Ureter (tissue), 1 donor: Measurements from ENCODE around the gene ANO10. TPM values are rescaled to one million over a fixed set of nuclear protein-coding genes. Genes with fewer than 3 reads are reported as not detected.

Source experiments
- DNase-seq: peaks from one replicate; pipeline ENCODE4 v3.0.0-alpha.2; 2020; ENCODE audit warnings: low spot score
- total RNA-seq: library from RNA; stranded (reverse); gene quantifications from one replicate; pipeline ENCODE4 v1.2.4, GENCODE V29; 2023
- donor health status: DM: yes; HTN: yes; CAD: no.

The ANO10 gene
- total RNA-seq, 1 donor from 2014 or later: 38.0 TPM

DNA sequence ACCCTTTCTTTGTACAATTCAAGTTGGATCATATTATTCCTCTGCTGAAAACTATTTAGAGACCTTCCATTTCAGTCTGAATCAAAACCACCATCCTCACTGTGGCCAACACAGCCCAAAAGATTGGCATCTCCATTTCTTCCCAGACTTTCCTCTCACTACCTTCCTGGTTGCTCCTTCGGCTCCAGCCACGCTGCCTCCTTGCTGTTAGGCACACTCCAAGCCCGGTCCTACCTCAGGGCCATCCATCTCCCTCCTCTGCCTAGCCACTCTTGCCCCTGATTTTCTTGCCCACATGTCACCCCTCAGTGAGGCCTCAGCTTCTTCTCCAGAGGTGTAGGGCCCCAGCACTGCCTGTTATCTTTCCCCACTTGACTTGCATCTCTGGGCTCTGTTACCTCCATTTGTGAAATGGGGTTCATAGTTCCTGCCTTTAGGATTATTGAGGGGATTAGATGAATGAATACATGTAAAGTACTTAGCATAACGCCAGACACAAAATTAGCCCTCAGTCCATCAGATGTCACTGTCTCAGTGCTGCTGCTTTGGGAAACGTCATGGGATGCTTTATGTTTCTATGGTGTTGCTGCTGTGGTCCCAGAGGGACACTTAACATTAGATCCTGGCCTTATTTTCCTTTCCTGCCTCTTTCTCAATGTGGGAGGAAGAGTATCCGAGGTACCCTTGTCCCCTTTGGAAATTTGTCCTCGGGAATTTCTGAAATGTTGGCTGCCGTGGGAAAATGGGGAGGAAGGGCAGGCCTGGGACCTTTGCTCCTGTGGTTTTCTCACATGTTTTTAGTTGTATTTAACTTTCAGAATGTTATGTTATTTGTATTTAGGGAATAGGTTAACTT is 304.1 kb downstream of the ANO10 start:
- DNase-seq: no peak

GRCh38 chr3:43316783-43317460 is 304.9 kb downstream of the ANO10 start:
- no peak for DNase-seq

Other genes starting within 250 kb of the ANO10 start
- gene ABHD5, start 68.9 kb upstream of the ANO10 start, total RNA-seq: 19.3 TPM